ENCODE measurements around the gene B3GAT1.

B3GAT1 gene

DNA sequence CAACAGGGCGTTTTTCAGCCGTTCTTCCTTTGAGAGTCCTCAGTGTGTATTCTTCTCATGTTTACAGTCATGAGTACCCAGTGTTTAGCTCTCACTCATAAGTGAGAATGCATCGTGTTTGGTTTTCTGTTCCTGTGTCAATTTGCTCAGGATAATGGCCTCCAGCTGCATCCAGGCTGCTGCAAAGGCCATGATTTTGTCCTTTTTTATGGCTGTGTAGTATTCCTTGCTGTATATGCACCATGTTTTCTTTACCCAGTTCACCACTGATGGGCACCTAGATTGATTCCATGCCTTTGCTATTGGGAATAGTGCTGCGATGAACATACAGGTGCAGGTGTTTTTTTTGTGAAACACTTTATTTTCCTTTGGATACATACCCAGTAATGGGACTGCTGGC, 23.5 kb downstream of the B3GAT1 start:
- Histone ChIP-seq H3K27ac (ENCODE audit: low read depth, low read length) (no peak overlapping the region), H3K4me3 (ENCODE audit: low read depth, low read length) (no peak overlapping the region), H3K4me1 (ENCODE audit: control insufficient read depth, insufficient read depth, low read length, unreplicated experiment) (no peaks in the 10 kb centered on the region), H3K79me2 (ENCODE audit: control insufficient read depth, insufficient read depth, low read length, unreplicated experiment) (no peaks in the 10 kb centered on the region), H3K27me3 (ENCODE audit: insufficient read depth, low read length) (no peaks in the 10 kb centered on the region), H2AFZ (ENCODE audit: low read length, unreplicated experiment) (no peak overlapping the region), H3K36me3 (ENCODE audit: insufficient read depth, low read length) (no peaks in the 10 kb centered on the region)

DNA sequence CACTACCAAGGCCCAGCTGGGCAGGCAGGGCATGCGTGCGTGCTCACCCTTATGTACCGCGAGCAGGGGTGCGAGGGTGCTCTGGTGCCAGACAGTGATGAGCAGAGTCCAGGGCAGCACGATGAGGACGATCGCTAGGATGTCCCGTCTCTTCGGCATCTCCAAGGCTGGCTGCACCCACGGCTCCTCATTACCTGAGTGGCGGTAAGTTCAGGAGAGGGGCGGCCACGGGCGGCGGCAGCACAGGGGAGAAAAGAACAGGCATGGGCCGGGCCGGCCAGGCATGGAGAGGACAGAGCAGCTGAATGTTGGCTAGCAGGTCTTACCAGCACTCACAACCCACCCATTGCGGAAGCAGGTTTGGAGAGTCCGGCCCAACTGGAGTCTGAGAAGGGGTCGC, 24.5 kb downstream of the B3GAT1 start:
- Histone ChIP-seq H3K27ac (ENCODE audit: low read depth, low read length) (no peak overlapping the region), H3K4me3 (ENCODE audit: low read depth, low read length) (no peak overlapping the region), H3K79me2 (ENCODE audit: control insufficient read depth, insufficient read depth, low read length, unreplicated experiment) (no peaks in the 10 kb centered on the region), H3K4me1 (ENCODE audit: control insufficient read depth, insufficient read depth, low read length, unreplicated experiment) (no peaks in the 10 kb centered on the region), H3K27me3 (ENCODE audit: insufficient read depth, low read length) (no peaks in the 10 kb centered on the region), H2AFZ (ENCODE audit: low read length, unreplicated experiment) (no peak overlapping the region), H3K36me3 (ENCODE audit: insufficient read depth, low read length) (no peaks in the 10 kb centered on the region)

DNA sequence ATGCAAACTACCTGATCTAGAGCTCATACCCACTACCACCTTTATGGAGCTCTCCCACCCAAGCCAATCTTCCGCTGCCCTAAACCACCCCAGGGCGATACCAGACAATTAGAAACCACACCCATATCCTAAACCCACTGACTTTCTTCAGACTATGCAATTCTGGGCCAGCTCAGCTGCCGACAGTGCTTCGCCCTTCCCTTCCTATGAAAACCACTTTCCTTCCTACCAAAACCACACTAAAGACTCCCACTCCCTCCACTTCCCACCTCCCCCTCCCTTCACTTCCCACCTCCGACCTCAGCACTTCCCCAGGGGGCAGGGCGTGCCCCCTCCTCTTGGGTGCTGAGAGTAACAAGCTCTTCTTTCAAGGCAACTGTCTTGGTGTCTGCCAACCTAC, 25.1 kb downstream of the B3GAT1 start:
- no peaks in the 10 kb centered on the region for H3K36me3 ChIP-seq (ENCODE audit: insufficient read depth, low read length)
- H3K27me3 ChIP-seq (ENCODE audit: insufficient read depth, low read length), result no peaks in the 10 kb centered on the region
- no peaks in the 10 kb centered on the region for H3K4me1 ChIP-seq (ENCODE audit: control insufficient read depth, insufficient read depth, low read length, unreplicated experiment)
- H3K27ac ChIP-seq (ENCODE audit: low read depth, low read length), result no peak overlapping the region
- H2AFZ ChIP-seq (ENCODE audit: low read length, unreplicated experiment), result no peak overlapping the region
- no peaks in the 10 kb centered on the region for H3K79me2 ChIP-seq (ENCODE audit: control insufficient read depth, insufficient read depth, low read length, unreplicated experiment)
- H3K4me3 ChIP-seq (ENCODE audit: low read depth, low read length), result no peak overlapping the region

GRCh38 chr11:134385774-134386565, 26.1 kb downstream of the B3GAT1 start:
- Histone ChIP-seq H3K79me2 (ENCODE audit: control insufficient read depth, insufficient read depth, low read length, unreplicated experiment) (no peaks in the 10 kb centered on the region), H3K4me3 (ENCODE audit: low read depth, low read length) (no peak overlapping the region), H3K4me1 (ENCODE audit: control insufficient read depth, insufficient read depth, low read length, unreplicated experiment) (no peaks in the 10 kb centered on the region), H2AFZ (ENCODE audit: low read length, unreplicated experiment) (no peak overlapping the region), H3K36me3 (ENCODE audit: insufficient read depth, low read length) (no peaks in the 10 kb centered on the region), H3K27me3 (ENCODE audit: insufficient read depth, low read length) (no peaks in the 10 kb centered on the region), H3K27ac (ENCODE audit: low read depth, low read length) (no peak overlapping the region)

DNA sequence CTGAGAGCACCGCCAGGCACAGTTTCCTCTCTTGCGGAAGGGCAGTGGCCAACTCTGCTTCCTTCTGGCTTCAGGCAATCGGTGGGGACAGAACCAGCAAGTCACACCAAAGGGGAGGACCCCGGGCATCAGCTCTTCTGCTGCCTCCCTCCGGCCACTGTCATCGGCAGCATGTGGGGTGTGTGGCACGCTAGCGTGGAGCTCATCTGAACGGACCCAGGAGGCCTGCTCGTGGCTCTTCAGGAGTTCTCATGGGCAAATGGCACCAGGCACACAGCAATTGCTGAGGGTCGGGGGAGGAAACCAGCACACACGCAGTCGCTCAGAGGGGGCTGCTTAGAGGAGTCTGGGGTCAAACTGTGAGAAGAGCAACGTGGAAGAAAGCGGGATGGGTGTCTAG, 26.9 kb downstream of the B3GAT1 start:
- no peak overlapping the region for H2AFZ ChIP-seq (ENCODE audit: low read length, unreplicated experiment)
- no peaks in the 10 kb centered on the region for H3K36me3 ChIP-seq (ENCODE audit: insufficient read depth, low read length)
- H3K27ac ChIP-seq (ENCODE audit: low read depth, low read length), result no peak overlapping the region
- no peak overlapping the region for H3K4me3 ChIP-seq (ENCODE audit: low read depth, low read length)
- no peaks in the 10 kb centered on the region for H3K79me2 ChIP-seq (ENCODE audit: control insufficient read depth, insufficient read depth, low read length, unreplicated experiment)
- H3K27me3 ChIP-seq (ENCODE audit: insufficient read depth, low read length), result no peaks in the 10 kb centered on the region
- H3K4me1 ChIP-seq (ENCODE audit: control insufficient read depth, insufficient read depth, low read length, unreplicated experiment), result no peaks in the 10 kb centered on the region

- Histone ChIP-seq H3K4me1 (ENCODE audit: control insufficient read depth, insufficient read depth, low read length, unreplicated experiment) (no peaks in the 10 kb centered on the region), H3K36me3 (ENCODE audit: insufficient read depth, low read length) (no peaks in the 10 kb centered on the region), H3K27me3 (ENCODE audit: insufficient read depth, low read length) (no peaks in the 10 kb centered on the region), H3K4me3 (ENCODE audit: low read depth, low read length) (no peak overlapping the region), H3K79me2 (ENCODE audit: control insufficient read depth, insufficient read depth, low read length, unreplicated experiment) (no peaks in the 10 kb centered on the region), H3K27ac (ENCODE audit: low read depth, low read length) (no peak overlapping the region), H2AFZ (ENCODE audit: low read length, unreplicated experiment) (no peak overlapping the region)
Measured at GRCh38 chr11:134384406-134384805, 27.6 kb downstream of the B3GAT1 start.

- Histone ChIP-seq H3K36me3 (ENCODE audit: insufficient read depth, low read length) (no peaks in the 10 kb centered on the region), H3K27me3 (ENCODE audit: insufficient read depth, low read length) (no peaks in the 10 kb centered on the region), H2AFZ (ENCODE audit: low read length, unreplicated experiment) (no peak overlapping the region), H3K4me3 (ENCODE audit: low read depth, low read length) (no peak overlapping the region), H3K4me1 (ENCODE audit: control insufficient read depth, insufficient read depth, low read length, unreplicated experiment) (no peaks in the 10 kb centered on the region), H3K27ac (ENCODE audit: low read depth, low read length) (no peak overlapping the region), H3K79me2 (ENCODE audit: control insufficient read depth, insufficient read depth, low read length, unreplicated experiment) (no peaks in the 10 kb centered on the region)
Measured at GRCh38 chr11:134383576-134384221, 28.3 kb downstream of the B3GAT1 start.

DNA sequence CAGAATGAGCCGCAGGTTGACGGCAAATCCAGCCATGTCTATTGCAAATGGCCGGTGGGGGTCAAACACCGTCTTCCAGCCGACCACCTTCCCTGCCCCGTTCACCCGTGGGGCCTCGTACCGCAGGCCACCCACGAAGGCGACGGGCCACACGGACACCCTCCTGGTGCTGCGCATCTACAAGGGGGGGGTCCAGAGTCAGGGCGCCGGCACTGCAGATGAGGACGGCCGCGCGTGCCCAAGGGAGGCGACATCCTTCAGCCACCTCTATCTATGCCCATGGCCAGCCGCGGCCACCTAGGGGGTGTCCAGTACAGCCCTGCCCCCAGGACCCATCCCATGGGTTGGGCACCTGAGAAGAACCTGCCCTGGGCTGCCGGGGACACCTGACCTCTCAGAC, 29.2 kb downstream of the B3GAT1 start:
- no peak overlapping the region for H3K27ac ChIP-seq (ENCODE audit: low read depth, low read length)
- no peaks in the 10 kb centered on the region for H3K4me1 ChIP-seq (ENCODE audit: control insufficient read depth, insufficient read depth, low read length, unreplicated experiment)
- H2AFZ ChIP-seq (ENCODE audit: low read length, unreplicated experiment), result no peak overlapping the region
- H3K27me3 ChIP-seq (ENCODE audit: insufficient read depth, low read length), result no peaks in the 10 kb centered on the region
- no peak overlapping the region for H3K4me3 ChIP-seq (ENCODE audit: low read depth, low read length)
- H3K36me3 ChIP-seq (ENCODE audit: insufficient read depth, low read length), result no peaks in the 10 kb centered on the region
- H3K79me2 ChIP-seq (ENCODE audit: control insufficient read depth, insufficient read depth, low read length, unreplicated experiment), result no peaks in the 10 kb centered on the region

DNA sequence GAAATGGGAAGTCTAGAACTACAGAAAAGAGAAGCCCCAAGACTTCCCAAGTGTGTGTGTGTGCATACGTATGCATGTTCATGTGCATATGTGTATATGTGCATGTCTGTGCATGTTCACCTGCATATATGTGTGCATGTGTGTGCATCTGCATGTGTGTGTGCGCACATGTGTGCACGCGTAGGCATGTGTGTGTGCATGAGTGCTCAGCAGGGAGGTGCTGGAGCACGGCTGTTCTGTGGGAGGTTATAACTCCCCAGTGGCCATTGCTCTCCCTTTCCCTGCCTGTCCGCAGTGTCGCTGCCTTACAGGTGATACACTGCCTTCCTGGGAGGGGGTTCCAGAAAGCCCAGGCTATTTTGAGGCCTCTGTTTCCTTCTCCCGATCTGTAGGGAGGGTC, 29.8 kb downstream of the B3GAT1 start:
- no peak overlapping the region for H3K4me3 ChIP-seq (ENCODE audit: low read depth, low read length)
- no peaks in the 10 kb centered on the region for H3K36me3 ChIP-seq (ENCODE audit: insufficient read depth, low read length)
- H3K27ac ChIP-seq (ENCODE audit: low read depth, low read length), result no peak overlapping the region
- no peaks in the 10 kb centered on the region for H3K79me2 ChIP-seq (ENCODE audit: control insufficient read depth, insufficient read depth, low read length, unreplicated experiment)
- no peaks in the 10 kb centered on the region for H3K27me3 ChIP-seq (ENCODE audit: insufficient read depth, low read length)
- no peaks in the 10 kb centered on the region for H3K4me1 ChIP-seq (ENCODE audit: control insufficient read depth, insufficient read depth, low read length, unreplicated experiment)
- H2AFZ ChIP-seq (ENCODE audit: low read length, unreplicated experiment), result no peak overlapping the region

DNA sequence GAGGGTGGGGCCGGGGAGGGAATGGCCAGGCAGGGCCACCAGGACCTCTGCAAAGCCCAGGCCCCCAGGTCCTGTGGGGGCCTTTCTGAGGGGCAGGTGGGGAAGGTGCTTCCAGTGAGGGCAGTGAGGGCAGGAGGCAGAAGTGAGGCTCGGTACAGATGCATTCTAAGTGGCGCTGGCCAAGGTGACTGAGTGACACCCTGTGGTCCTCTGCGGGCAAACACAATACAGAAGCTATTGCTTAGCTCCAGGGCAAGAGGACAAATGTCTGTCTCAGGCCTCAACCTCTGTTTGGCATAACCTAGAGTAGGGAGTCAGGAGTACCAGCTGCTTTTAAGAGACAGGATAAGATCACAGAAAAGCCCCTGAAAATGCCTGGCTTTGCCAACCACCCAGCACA, 31.3 kb downstream of the B3GAT1 start:
- H3K36me3 ChIP-seq (ENCODE audit: insufficient read depth, low read length), result no peaks in the 10 kb centered on the region
- no peak overlapping the region for H2AFZ ChIP-seq (ENCODE audit: low read length, unreplicated experiment)
- no peak overlapping the region for H3K4me3 ChIP-seq (ENCODE audit: low read depth, low read length)
- no peaks in the 10 kb centered on the region for H3K4me1 ChIP-seq (ENCODE audit: control insufficient read depth, insufficient read depth, low read length, unreplicated experiment)
- no peaks in the 10 kb centered on the region for H3K27me3 ChIP-seq (ENCODE audit: insufficient read depth, low read length)
- H3K79me2 ChIP-seq (ENCODE audit: control insufficient read depth, insufficient read depth, low read length, unreplicated experiment), result no peaks in the 10 kb centered on the region
- no peak overlapping the region for H3K27ac ChIP-seq (ENCODE audit: low read depth, low read length)

- no peaks in the 10 kb centered on the region for H3K27me3 ChIP-seq (ENCODE audit: insufficient read depth, low read length)
- H3K36me3 ChIP-seq (ENCODE audit: insufficient read depth, low read length), result no peaks in the 10 kb centered on the region
- H2AFZ ChIP-seq (ENCODE audit: low read length, unreplicated experiment), result no peak overlapping the region
- H3K27ac ChIP-seq (ENCODE audit: low read depth, low read length), result no peak overlapping the region
- no peaks in the 10 kb centered on the region for H3K4me1 ChIP-seq (ENCODE audit: control insufficient read depth, insufficient read depth, low read length, unreplicated experiment)
- H3K4me3 ChIP-seq (ENCODE audit: low read depth, low read length), result no peak overlapping the region
- H3K79me2 ChIP-seq (ENCODE audit: control insufficient read depth, insufficient read depth, low read length, unreplicated experiment), result no peaks in the 10 kb centered on the region
Measured at GRCh38 chr11:134380229-134380628, 31.8 kb downstream of the B3GAT1 start.
